DMS 273 (cell line): ENCODE measurements around the gene OLFM1.
"Not testable (repeated sequence)": the region's sequence is repeated elsewhere in the genome, so short reads cannot be mapped to it uniquely, and the experiment has no call there.

ENCODE experiments used
- DNase-seq: peaks from one replicate; lab custom pipeline; 2025; ENCODE audit not compliant: unreplicated experiment; lab: John Stamatoyannopoulos, UW

OLFM1 gene

DNA sequence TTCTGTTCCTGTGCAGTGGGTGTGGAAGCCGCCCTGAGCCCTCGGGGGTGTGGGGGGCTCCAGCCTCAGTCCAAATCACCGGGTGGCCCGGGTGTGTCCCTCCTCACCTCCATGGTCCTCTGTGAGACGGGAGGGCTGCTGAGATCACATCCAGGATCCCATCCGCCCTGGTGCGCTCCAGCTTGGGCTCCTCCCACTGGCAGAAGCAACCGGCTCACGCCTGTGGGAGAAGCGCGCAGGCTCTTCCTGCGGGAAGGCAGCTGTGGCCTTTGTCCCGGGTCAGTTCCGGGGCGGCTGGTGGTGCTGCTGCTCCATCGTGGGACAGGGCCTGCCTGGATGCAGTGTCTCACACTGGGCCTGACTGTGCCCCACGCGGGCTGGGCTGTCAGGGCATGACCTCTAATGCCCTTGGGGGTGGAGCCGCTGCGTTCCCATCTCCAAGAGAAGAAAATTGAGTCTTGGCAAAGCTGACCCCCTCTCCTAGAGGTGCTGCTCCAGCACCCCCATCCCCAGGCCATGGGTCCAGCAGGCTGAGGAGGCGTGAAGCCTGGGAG, 18.5 kb downstream of the OLFM1 start:
- no peak for DNase-seq

- no peak for DNase-seq
These were observed 19.2 kb downstream of the OLFM1 start for GRCh38 chr9:135106551-135107270.

DNA sequence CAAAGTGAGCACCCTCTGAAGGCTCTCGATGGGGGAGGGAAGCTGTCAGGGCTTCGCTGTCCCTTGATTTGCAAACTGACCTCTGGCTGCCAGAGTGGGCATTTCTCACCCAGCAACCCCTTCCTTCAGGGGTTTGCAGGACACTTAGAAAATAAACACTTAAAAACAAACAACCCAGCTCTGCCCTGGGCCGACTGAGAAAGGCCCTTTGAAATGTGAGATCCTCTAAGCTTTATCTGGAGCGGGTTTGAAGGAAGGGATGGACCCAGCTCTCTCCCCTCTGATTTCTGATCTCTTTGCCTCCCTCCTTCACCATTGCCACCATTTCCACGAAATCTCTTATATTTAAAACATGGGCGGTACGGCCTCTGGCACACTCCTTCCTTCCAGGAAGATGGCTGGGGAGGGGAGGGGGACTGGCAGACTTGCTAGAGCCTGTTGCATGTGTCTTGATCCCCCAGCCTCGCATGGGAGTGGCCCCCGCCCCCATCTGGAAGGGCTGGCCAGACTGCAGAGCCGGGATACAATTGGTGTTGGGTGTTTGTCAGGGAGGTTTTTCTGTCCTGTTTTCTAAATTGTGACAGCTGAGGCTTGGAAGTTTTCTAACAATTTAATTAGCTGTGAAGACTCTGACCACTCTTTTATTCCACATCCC, 20.2 kb downstream of the OLFM1 start:
- no peak for DNase-seq

DNA sequence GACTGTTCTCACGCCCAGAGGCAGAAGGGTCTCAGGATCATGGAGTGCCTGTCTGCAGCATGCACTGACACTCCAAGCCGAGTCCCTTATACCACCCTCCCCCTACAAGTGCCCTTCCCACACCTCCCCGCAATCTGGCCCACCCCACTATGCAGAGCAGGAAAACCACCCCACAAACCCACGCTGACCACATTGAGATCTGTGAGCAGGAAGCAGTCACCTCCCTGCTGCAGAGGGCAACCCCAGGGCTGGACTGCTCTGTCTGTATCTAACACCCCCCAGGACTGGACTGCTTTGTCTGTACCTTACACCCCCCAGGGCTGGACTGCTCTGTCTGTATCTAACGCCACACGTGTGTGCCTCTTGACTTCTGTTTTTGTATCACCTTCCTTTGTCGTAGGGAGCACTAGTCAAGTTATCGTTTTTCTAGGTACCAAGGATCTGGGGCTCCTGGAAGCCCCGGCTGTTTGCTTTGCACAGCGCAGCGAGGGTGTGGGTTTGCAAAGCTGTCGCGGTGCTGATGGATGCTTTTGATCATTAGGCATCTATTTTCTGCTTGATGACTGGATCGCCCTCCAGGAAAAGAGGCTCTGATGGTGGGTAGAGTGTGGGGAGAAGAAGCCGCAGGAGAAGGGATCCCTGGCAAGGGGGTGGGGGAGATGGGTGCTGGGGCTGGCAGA, 21.5 kb downstream of the OLFM1 start:
- no peak for DNase-seq

DNA sequence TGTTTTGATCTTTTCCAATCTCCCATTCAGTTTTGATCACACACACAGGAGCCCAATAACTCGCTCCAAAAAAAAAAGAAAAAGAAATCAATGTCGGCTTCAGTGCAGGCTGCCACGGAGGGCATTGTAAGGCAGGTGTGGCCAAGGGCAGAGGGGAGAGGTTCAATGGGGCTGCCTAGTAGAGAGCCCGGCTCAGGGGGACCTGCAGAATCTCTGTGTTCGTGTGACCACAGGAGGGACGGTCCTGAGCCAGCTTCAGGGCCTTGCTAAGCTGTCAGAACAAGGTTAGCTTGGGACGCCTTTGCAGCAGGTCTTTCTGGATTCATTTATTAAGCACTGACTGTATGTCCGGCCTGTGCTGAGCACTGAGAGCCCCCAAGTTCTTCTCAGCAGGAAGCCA, 22.2 kb downstream of the OLFM1 start:
- DNase-seq = no peak

DNA sequence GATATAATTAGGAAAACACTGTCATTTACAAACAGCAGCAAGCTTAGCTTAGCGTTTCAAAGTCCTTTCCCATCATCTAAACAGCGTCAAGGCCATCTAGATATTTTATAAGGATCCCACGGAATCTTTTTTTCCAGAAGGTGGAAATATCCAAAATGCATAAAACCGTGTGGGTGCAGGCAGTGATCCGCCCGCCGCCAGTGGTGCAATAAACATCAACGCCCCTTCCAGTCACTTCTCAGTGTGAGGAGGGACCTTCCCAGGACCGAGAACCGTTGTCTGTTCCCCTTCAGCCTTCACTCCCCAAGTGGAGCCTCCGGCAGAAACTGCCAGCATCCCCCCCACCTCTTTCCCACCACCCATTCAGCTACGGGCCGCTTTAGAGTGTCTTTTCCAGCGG, 22.9 kb downstream of the OLFM1 start:
- DNase-seq = no peak

- DNase-seq = not testable (repeated sequence)
These were observed 24.1 kb downstream of the OLFM1 start for GRCh38 chr9:135111600-135111999.

DNA sequence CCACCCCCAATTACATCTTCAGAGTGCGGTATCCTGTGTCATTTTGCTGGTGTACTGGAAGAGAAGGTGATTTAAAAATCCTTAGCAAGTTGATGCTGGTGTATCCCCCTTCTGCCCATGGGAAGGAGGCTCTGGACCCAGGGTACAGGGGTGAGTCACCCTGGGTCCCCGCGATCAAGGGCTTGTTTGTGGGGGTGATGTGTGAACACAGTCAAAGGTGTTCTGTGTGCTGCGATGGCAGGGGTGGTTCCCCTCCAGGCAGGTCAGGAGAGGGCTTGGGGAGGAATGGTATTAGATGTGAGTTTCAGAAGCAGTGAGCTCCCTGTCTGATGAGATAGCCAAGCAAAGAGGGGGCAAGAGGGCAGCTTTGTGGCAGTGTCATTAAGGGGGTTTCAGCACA, 28.9 kb downstream of the OLFM1 start:
- no peak for DNase-seq

- DNase-seq = no peak
These were observed 29.4 kb downstream of the OLFM1 start for GRCh38 chr9:135116881-135117280.

DNA sequence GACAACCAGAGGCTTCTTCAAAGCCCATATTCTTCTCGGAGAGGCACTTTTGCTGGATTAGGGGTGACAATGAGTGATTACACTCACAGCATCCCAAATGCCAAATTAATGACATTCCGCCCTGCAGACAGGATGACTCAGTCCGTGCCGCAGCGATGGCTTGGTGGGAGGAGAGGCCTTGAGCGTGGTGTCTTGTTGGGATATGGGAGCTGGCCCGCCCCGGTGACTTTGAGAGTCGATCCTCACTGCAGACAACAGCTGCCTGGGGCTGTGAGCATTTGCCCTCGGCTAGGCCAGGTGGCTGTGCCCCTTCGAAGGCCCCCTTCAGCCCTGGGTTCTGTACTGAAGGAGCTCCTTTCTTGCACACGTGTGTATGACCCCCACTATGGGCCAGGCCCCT, 29.8 kb downstream of the OLFM1 start:
- no peak for DNase-seq

DNA sequence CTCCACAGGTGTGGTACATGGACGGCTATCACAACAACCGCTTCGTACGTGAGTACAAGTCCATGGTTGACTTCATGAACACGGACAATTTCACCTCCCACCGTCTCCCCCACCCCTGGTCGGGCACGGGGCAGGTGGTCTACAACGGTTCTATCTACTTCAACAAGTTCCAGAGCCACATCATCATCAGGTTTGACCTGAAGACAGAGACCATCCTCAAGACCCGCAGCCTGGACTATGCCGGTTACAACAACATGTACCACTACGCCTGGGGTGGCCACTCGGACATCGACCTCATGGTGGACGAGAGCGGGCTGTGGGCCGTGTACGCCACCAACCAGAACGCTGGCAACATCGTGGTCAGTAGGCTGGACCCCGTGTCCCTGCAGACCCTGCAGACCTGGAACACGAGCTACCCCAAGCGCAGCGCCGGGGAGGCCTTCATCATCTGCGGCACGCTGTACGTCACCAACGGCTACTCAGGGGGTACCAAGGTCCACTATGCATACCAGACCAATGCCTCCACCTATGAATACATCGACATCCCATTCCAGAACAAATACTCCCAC, 32.1 kb downstream of the OLFM1 start:
- DNase-seq = no peak

DNA sequence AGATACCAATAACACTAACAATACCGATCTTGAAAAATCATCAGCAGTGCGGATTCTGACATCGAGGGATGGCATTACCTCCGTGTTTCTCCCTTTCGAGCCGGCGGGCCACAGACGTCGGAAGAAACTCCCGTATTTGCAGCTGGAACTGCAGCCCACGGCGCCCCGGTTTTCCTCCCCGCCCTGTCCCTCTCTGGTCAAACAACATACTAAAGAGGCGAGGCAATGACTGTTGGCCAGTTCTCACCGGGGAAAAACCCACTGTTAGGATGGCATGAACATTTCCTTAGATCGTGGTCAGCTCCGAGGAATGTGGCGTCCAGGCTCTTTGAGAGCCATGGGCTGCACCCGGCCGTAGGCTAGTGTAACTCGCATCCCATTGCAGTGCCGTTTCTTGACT, 32.8 kb downstream of the OLFM1 start:
- DNase-seq = no peak

- no peak for DNase-seq
These were observed 34.8 kb downstream of the OLFM1 start for GRCh38 chr9:135122316-135122715.

GRCh38 chr9:135123126-135123772, 35.8 kb downstream of the OLFM1 start:
- DNase-seq = no peak

DNA sequence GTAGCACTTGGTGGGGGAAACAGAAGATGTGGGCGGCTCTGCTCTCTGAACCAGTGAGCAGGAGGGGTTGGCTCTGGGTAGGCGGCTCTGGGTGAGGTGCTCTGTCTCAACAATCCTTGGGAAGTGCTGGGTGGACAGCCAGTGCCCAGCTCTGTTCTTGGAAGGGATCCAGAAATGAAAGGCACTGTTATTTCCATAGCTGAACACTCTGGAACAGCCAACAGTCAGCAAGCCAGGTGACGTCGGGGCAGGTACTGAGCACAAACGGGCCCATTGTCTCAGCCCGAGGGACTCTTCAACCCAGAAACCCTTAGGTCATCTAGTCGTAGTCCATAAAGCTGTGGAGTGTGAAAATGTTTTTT, 36.3 kb downstream of the OLFM1 start:
- DNase-seq = no peak

- DNase-seq = peak; percentile 45
These were observed 39.2 kb downstream of the OLFM1 start for GRCh38 chr9:135126451-135127187.

DNA sequence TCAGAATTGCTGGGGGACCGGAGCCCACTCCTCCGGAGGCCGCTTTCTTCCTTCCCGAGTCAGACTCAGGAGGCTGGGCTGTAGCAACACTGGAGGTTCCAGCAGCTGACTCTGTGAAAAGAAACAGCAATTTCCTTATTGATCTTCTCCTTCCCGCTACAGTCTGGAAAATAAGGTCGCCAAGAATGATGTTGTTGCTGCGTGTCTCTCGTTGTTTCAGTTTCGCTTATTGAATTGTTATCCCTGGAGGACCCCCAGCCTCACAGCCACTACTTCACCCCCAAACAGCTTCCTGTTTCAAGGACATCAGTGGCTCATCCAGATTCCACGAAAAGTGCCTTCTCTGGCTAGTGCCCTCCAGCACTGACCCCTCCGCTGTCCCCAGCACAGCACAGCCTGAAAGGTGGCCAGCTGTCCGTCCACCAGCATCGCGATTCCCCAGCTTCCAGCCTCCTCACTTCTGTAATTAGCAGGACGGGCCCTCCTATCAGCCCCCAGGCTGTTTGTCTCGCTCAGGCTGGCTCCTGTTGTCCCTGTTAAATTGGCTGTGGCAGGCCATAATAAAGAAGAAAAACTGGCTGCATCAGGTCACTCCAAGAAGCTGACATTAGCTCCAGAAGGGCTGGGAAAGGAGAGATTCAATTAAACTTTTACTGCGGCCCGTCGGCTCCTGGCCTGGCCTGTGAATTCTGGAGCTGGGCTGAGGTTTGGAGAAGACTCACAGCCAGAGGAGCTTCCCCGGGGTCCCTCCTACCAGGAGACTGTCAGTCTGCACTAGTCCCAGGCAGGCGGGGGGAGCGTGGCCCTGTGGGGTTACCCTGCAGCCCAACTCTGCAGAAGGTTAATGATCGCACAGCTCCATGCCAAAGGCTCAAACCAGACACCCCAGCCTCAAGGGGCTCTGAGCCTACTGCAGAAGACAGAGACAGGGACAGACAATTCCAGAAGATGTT, 40.5 kb downstream of the OLFM1 start:
- DNase-seq = no peak

DNA sequence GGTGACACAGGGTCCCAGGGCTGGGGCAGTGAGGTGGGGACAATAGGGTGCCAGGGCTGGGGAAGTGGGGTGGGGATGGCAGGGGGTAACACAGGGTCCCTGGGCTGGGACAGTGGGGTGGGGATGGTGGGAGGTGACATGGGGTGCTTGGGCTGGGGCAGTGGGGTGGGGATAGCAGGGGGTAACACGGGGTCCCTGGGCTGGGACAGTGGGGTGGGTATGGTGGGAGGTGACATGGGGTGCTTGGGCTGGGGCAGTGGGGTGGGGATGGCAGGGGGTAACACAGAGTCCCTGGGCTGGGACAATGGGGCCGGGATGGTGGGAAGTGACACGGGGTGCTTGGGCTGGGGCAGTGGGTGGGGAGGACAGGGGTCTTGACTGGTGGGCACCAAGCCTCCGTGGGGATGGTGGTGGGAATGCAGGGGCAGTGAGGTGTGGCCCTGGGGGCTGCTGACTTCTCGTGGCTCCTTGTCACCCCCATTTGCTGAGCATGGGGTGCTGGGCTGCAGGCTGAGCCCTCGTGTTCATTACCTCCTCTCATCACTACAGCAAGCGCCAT, 41.7 kb downstream of the OLFM1 start:
- DNase-seq = no peak
